GM19240 (cell line): Measurements from ENCODE around the gene ESR2.
A peak's percentile ranks its signal among the peaks of the same experiment; 100 is the strongest.

Experiments used
- DNase-seq: peaks from one replicate; pipeline ENCODE4 v3.0.0; 2011; ENCODE audit warnings: low spot score; ENCODE audit not compliant: insufficient read length

ESR2 gene

DNA sequence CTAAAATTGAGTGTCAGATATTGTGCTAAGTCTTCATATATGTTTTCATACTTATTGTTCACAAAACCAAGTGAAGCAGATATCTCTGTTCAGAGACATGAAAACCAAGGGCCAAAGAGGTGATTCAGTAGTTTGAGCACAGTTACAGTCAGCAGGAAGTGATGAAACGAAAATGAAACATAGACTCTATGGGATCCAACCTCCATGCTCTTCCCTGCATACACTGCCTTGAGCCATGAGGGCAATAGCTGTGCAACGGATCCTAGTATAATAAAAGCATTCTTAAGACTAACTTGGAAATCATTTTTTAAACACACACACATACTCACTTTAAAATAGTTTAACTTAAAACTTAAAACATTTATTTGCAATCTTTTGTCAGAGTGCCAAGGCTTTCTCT, 27.9 kb downstream of the ESR2 start:
- DNase-seq = no peak

DNA sequence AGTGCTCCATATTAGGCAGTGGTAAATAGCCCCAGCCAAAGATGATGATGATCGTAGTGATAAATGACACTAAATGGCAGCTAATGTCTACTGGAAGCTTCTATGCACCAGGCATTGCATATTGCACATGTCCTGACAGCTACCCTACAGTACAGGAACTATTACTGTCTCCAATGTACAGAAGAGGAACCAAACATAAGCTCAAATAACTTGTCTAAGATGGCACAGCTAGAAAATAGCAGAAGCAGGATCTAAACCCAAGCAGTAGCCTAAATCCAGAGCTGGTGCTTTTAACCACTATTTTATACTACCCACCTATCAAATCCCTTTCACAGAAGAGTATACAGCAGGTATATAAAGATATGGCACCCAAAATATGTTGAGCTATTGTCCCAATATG, 28.9 kb downstream of the ESR2 start:
- DNase-seq = no peak

DNA sequence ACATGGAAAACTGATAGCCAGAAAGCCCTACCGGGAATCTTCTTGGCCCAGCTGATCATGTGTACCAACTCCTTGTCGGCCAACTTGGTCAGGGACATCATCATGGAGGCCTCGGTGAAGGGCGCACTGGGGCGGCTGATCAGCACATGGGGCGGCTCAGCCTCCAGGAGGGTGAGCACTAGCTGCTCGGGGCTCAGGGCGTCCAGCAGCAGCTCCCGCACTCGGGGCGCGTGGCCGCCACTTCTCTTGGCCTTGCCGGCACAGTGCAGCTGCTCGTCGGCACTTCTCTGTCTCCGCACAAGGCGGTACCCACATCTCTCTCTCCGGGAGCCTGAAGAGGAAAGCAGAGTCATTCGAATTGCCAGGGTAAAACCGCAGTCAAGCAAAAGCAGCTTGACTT, 33.8 kb downstream of the ESR2 start:
- no peak for DNase-seq

GRCh38 chr14:64255756-64256155, 38.4 kb downstream of the ESR2 start:
- no peak for DNase-seq

DNA sequence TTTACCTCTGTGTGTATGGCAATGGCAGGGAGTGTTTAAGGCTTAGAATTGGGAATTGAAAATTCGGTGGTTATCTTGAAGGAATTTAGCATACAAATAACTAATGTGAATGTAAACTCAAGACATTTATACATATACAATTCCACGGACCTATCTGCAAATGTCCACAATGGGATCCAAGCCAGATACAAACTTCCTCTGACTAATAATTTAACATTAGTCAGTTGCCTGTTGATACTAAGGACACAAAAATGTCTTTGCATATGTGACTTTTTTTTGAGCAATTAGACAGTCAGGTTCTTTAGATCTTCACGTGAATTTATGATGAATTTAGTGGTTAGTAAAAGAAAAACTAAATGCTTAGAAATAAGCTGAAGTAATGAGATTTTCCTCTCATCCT, 40.5 kb downstream of the ESR2 start:
- DNase-seq = no peak

- DNase-seq = no peak
Measured at GRCh38 chr14:64249363-64249762, 44.8 kb downstream of the ESR2 start.

- no peak for DNase-seq
Measured at GRCh38 chr14:64248689-64249088, 45.5 kb downstream of the ESR2 start.

DNA sequence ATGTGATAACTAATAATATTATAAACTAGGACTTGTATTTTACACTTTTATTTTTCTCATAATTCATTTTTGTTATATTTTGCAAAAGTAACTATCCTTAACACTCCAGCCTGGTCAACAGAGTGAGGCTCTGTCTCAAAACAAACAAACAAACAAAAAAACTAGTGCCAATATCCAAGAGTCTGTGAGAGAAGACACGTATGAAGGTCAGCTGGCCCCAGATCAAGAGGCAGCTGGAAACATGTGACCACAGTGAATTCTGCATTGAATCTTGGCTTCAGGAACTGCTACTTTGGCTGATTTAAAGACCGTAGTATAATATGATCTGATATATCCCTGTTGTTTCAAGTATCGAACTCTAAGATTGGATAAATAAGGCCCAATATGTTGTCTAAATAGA, 47.0 kb downstream of the ESR2 start:
- no peak for DNase-seq

DNA sequence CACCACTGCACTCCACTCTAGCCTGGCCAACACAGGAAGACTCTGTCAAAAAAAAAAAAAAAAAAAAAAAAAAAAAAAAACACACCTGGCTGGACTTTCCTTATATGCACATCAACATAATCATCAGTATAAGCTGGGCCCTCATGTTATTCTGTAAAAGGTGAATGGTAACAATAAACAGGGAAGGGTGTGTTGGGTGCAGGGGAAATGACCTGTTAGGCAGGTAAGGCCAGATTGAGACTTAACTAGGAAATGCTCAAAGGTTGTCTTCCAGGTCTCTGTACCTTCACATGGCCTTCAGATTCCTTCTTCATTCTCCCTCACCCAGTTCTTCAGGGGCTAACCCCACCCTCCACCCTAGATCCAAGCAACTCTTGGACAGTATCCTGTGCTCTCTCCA, 47.5 kb downstream of the ESR2 start:
- no peak for DNase-seq

DNA sequence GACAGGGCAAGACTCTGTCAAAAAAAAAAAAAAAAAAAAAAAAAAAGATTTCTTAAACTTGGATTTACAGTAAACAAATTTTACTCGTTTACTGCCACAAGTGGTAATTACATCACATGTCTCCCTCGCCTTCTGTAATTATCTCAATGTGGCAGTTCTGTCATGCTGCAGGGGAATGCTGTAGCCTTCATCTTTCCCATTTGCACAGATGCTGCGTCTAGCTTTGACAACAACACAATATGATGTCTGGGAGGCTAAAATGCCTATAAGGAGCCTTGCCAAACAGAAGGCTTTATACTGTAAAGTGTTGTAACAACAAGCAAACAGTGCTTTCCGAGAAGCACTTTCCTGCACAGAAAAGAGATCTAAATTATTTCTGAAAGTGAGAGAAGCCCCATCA, 48.7 kb downstream of the ESR2 start:
- no peak for DNase-seq

- no peak for DNase-seq
Measured at GRCh38 chr14:64244279-64244678, 49.9 kb downstream of the ESR2 start.

DNA sequence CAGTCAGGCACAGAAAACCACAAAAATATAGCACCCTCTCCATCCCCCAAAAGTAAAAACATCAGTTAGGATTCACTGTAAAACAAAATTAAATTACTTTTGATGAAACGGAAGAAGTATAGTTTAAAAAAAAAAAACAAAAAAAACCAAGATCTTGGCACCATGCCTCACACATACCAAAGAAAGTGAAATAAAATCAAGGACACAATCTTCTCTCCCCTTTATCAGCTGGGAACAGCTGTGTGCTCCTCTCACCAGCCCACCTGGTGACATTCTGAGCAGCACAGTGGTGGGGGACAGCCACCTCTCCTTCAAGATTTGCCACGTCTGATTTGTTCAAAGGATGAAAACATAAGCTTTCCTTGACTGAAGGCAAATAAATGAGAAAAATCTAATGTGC, 55.5 kb downstream of the ESR2 start:
- DNase-seq = no peak

- no peak for DNase-seq
Measured at GRCh38 chr14:64238049-64238448, 56.1 kb downstream of the ESR2 start.

DNA sequence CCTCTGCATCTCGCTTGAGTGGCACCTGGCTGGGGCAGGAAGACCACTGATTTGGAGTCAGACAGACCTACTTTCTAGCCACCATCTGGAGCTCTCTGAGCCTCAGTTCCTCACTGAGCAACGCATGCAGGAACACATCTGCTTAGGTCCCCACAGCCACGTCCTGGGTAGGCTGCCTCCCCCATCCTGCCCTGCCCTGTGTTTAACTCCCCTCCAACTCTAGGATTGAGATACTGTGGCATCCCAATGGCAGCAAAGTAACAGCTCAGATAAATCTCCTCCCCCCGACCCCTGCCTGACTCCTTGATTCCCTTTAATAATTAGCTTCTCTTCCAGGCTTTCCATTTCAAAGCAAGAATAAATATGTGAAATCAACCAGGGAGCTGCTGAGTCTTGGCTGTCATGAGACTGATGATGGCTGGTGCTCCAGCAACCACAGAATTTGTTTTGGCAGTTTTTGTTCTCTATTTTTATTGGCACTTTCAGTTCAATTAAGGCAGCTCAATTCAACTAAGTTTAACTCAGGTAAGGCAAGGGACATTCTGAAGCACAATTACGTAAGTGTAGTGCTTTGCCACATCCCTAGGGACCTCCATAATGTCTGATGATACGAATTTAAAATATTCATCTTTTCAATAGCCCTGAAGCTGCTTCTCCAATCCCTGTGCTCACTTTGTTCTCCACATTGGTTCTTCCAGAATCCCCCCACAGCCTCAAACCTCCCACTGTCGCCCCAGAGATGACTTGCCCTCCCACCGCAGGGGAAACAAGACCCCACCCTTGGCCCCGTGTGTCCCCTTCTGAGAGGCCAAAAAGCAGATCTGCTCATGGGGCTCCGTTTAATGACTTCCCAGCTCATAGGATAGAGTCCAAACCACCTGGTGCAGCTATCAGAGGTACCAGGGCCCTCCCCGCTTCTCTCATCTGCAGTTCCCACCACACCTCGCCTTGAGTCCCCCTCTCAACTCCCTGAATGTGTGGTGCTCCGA, 58.2 kb downstream of the ESR2 start:
- DNase-seq = peak; percentile 51

GRCh38 chr14:64234877-64235651, 59.1 kb downstream of the ESR2 start:
- DNase-seq = no peak

- DNase-seq = no peak
Measured at GRCh38 chr14:64233531-64234190, 60.5 kb downstream of the ESR2 start.

- no peak for DNase-seq
Measured at GRCh38 chr14:64232944-64233343, 61.2 kb downstream of the ESR2 start.

- no peak for DNase-seq
Measured at GRCh38 chr14:64232095-64232838, 61.9 kb downstream of the ESR2 start.

DNA sequence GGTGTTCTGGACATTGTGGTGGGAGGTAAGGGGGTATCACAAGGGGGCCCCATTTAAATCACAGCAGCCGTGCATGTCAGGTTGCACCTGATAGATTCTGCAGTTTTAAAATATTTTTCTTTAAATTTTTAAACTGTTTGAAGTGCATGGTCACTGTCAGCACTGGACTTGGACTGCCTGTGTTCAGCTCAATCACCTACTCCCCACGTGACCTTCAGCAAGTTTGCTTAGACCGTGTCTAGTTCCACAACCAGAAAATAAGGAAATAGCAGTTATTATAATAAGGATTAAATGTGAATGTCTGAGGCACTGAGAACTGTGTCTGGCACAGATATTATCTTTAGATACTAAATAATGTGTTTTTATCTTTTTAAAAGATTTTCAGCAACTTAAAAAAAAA, 64.7 kb downstream of the ESR2 start:
- no peak for DNase-seq

DNA sequence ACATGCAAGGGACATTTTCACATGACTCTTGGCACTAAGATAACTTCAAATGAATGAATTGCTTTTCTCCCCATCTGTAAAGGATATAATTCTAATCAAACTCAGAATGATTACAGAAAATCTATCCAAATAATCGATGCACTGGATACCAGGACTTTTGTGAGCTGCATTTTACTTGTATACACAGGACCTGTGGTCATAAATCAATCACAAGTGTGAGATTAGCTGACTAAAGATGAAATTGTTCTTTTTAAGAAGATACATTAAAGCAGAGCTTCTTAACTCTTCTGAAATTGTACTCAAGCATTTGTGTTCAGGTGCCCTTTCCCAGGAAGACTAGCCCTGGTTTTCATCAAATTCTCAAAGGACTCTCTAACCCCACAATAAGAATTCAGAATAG, 66.3 kb downstream of the ESR2 start:
- no peak for DNase-seq

DNA sequence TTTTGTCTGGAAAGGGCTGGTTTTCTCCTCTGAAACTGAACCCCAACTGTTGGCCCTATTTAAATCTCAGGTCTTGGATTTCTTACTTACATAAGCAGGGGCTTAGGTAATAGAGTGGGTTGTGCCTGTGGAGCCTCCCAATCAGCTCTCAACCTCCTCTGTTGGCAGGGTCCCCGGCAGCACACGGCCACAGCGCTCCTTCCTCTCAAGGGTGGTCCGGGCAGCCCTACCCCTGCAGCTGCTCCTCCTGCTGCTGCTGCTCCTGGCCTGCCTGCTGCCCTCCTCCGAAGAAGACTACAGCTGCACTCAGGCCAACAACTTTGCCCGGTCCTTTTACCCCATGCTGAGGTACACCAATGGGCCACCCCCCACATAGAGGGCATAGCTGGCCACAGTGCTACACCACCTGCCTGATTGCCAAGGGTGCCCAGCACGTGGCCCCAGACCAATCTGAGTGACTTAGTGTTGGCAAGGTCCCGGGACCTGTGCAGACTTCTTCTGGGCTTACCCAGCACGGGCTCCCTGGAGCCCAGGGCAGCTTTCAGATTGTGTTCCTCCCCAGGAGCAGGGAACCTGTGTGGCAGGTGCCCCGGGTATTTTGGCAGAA, 68.9 kb downstream of the ESR2 start:
- DNase-seq = no peak
